ENCODE data around the gene SHCBP1L.

GRCh38 chr1:182968836-182969734 lies 16.1 kb upstream of the SHCBP1L start:
- no peak for TF ChIP-seq CTCF (IDR thresholded peaks at IDR 0.05)
- no peak for TF ChIP-seq POLR2AphosphoS5 (IDR thresholded peaks at IDR 0.05; ENCODE audit: low read depth, low read length)
- TF ChIP-seq REST (IDR thresholded peaks at IDR 0.05; ENCODE audit: insufficient read depth in 1 of 2, low read depth in 2 of 2, low read length in 1 of 2): no peak
- TF ChIP-seq TCF7L2 (IDR thresholded peaks at IDR 0.05; ENCODE audit: low read depth, low read length): no peak
